ENCODE data around the gene CENPW. TPM values are rescaled to one million over a fixed set of nuclear protein-coding genes. Genes with fewer than 3 reads are reported as not detected.

The CENPW gene
- 1.5 and 8.0 TPM in 2 replicates for total RNA-seq

DNA sequence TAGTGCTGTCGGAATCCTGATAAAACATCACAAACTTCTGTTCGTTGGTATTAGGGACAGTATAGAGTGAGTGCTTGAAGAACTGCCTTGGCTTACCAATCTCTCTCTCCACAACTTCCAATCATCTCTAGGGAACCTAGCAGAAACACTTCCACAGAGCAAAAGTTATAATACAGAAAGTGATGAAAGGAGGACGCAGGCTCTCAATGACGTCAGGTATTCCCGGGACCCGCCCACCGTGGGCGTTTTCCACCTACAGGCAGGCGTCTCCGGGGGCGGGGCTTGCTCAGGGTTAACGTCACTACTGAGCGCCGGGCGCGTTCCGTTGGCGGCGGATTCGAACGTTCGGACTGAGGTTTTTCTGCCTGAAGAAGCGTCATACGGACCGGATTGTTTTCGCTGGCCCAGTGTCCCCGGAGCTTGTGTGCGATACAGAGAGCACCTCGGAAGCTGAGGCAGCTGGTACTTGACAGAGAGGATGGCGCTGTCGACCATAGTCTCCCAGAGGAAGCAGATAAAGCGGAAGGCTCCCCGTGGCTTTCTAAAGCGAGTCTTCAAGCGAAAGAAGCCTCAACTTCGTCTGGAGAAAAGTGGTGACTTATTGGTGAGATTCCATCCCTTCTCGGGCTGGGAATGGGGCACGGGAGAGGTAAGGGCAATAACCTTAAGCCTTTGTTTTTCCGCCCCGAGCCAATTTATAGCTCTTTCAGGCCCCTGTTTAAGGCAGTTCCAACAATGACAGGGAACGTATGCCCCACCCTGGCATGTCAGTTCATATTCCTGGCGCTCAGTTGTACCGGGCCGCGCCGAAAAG is at the start of gene CENPW:
CENPW (plus strand) TSS at position 320 of the 814 bp plus-strand sequence; CDS start at position 479, 159 bp downstream.

